ENCODE data around the gene LGR6.
"Not testable (repeated sequence)": the region's sequence is repeated elsewhere in the genome, so short reads cannot be mapped to it uniquely, and the experiment has no call there.

Gene LGR6

GRCh38 chr1:202179828-202180750 is 13.5 kb upstream of the LGR6 start:
- DNase-seq, result no peak

DNA sequence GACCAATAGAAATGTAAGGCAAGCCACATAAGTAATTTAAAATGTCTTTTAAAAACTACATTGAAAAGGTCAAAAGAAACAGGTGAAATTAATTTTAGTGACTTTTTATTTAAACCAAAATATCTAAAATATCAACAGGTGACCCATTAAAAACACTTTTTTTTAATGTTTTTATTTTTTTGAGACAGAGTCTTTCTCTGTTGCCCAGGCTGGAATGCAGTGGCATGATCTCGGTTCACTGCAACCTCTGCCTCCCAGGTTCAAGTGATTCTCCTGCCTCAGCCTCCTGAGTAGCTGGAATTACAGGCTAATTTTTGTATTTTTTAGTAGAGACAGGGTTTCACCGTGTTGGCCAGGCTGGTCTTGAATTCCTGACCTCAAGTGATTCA is 12.9 kb upstream of the LGR6 start:
- not testable (repeated sequence) for DNase-seq

DNA sequence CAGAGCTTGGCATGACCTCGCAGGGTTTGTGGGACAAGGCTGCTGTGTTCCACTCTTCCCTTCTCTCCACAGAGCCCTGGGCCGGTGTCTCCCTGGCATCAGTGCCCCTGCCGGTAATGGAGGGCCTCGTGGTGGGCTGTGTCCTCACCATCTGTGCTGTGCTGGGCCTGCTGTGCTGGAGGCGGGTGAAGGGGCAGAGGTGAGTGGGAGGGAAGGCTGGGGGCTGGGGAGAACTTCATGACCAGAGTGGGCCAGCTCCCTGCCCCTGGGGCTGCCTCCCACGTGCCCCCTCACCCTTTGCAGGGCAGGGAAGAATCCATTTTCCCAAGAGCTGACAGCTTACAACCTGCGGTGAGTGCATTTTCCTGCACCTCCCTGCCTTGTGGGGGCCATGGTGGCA is 12.0 kb upstream of the LGR6 start:
- no peak for DNase-seq

DNA sequence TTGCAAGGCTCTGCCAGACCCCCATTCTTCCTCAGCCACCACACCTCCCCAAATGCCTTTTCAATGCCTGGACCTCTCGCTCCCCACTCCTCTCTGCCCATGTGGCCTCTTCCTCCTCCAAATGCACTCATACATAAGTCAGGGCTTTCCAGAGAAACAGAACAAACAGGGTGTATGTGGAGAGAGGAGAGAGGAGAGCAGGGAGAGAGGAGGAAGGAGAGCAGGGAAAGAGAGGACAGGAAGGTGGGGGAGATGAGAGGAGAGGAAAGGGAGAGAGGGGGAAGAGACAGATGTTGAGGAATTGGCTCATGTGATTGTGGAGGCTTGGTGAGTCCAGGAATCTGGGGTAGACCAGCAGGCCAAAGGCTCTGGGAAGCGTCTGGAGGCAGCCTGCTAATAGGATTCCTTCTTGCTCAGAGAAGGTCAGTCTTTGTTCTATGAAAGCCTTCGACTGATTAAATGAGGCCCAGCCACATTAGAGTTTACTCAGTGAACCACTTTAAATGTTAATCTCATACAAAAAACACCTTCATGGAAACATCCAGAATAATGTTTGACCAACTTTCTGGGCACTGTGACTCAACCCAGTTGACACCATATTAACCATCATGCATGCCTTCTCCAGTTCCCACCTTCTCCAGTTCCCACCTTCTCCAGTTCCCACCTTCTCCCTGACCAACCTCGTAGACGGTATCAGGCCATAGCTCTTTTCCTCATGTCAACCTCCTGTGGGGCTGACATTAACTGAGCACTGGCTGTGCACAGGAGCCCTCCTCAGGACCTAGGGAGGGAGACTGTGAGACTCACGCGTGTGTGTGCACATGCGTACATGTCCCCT is 11.3 kb upstream of the LGR6 start:
- no peak for DNase-seq

GRCh38 chr1:202184750-202185460 is 8.7 kb upstream of the LGR6 start:
- peak; percentile 93 for DNase-seq

DNA sequence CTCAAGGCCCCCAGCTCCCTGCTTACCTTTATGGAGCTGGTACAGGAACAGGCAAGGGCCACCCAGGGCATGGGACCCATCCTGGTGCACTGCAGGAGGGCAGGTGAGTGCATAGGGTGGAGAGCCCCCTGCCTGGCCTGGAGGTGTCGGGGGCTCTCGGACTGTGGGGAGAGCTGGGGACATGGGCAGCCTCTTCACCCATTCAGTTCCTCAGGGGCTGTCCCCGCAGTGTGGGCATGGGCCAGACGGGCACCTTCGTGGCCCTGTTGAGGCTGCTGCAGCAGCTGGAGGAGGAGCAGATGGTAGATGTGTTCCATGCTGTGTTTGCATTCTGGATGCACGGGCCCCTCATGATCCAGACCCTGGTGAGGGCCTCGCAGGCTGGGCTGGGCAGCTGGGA is 7.3 kb upstream of the LGR6 start:
- DNase-seq, result no peak

DNA sequence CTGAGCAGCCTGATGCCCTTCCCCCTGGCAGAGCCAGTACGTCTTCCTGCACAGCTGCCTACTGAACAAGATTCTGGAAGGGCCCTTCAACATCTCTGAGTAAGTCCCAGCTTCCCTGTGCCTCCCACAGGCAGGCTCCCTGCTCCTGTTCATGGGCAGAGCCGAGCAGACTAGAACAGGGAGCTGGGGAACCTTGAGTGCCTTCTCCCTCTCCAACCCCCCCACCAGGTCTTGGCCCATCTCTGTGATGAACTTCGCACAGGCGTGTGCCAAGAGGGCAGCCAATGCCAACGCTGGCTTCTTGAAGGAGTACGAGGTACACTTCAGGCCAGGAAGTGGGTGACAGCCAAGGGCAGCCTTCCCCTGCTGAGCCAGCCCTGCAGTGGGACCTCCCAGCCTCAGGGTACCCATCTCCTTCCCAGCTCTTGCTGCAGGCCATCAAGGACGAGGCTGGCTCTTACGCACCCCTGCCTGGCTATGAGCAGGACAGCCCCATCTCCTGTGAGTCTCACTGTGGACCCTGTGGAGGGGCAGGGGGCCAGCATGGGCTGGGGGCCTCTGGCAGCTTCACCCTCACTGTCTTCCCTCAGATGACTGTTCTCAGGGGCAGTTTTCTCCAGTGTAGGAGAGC is 6.4 kb upstream of the LGR6 start:
- no peak for DNase-seq

- DNase-seq, result no peak
These were observed 5.7 kb upstream of the LGR6 start for GRCh38 chr1:202187697-202188407.

DNA sequence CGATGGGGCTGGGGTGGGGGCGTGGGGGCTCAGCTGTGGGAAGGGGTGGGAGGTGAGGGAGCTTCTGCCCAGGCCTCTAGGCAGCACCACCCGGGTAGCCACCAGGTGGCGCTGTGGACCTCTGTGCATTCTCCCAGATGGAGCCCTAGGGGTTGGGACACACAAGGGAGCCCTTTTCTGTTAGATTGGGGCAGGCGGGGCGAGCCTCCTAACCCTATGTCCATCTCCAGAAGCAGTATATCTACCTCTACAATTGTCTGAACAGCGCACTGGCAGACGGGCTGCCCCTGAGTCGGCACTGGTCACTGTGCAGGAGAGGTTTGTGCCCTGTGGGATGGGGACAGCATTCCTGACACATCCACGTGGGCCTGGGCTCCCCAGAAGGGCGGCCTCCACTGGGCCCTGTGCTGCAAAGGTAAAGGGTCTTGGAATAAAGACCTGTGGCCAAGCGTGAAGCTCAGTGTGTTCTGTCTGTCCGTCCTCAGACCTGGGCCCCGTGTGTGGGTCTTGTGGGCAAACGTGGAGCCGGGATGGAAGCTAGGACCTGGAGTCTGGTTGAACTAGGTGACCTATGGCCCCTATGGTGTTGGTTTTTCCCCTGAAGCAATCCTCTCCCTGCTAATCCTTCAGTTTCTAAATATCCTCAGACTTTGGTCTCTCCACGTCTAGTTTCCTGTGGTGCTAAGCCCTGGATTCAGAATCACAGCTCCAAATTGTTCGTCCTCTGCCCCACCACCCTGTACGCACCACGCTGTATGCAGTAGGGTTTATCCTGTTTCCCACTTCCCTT is 4.4 kb upstream of the LGR6 start:
- DNase-seq, result peak; percentile 87

- no peak for DNase-seq
These were observed 3.5 kb upstream of the LGR6 start for GRCh38 chr1:202189918-202190715.

DNA sequence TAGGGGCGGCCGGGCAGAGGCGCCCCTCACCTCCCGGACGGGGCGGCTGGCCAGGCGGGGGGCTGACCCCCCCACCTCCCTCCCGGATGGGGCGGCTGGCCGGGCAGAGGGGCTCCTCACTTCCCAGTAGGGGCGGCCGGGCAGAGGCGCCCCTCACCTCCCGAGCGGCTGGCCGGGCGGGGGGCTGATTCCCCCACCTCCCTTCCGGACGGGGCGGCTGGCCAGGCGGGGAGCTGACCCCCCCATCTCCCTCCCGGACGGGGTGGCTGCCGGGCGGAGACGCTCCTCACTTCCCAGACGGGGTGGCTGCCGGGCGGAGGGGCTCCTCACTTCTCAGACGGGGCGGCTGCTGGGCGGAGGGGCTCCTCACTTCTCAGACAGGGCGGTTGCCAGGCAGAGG is 2.2 kb upstream of the LGR6 start:
- not testable (repeated sequence) for DNase-seq

DNA sequence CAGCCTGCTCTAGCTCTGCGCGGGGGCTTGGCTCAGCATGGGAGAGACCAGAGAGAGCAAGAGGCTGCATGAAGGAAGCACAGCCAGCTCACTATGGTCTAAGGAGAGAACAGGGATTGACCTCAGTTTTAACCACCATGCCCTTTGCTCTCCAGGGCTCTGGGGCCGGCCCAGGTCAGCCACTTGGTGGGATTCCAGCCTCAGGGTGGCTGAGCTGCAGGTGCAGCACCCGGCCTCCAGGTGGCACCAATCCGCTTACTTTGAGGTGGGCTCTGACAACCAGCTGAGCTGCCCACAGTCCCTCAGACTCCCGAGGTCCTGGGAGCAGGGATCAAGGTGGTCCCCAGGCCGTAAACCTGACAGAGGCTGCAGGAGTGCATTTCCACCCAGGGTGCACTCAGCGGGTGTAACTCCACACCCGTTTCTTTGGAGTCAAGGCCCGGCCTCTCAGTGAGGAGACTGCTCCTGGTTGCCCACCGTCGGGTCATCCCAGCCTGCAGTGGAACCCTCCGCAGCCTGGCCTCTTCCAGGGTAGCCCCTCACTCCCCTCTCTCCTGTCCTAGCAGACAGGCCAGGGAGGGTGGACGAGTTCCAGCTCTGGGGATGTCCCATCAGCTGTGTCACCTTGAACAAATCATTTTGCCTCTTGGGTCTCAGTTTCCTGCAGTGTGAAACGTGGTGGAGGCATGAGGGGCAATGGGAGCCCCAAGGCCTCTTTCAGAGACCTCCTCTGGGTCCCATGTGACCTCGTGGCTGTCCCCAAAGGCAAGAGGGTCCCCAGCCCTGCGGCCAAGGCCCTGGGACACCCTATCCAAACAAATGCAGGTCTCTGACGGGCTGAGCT is 607 bp upstream of the LGR6 start:
- peak; percentile 78 for DNase-seq

- no peak for DNase-seq
These were observed 689 bp downstream of the LGR6 start for GRCh38 chr1:202194328-202194648.

DNA sequence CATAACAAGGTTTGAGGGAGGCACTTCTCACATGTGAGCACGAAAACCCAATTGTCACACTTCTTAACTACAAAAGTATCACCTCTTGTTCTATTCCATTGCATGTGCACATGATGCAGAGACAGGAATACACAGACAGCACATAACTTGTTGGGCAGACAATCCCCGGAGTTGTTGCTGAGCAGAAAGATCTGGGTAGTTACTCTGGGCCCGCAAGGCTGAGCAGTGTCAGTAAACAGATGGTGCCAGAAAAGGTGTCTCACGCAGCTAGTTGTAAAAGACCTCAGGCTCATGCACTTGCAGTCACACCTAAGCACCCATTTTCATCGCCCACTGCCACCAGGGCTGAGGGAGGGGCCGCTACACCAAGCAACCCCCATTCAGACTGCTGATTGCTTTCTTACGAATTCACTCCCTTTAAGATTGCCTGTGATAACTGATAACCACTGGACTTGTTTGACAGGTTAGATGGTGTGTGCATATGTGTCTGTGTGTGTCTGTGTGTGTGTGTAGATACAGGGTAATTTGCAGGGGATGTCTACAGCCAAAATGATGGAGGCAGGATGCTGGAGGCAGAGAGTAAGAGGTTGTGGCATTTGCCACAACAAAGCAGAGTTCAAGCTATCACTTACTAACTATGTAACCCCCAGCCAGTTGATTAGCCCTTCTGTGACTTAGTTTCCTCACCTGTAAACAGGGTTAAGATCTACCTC is 4.2 kb downstream of the LGR6 start:
- no peak for DNase-seq

DNA sequence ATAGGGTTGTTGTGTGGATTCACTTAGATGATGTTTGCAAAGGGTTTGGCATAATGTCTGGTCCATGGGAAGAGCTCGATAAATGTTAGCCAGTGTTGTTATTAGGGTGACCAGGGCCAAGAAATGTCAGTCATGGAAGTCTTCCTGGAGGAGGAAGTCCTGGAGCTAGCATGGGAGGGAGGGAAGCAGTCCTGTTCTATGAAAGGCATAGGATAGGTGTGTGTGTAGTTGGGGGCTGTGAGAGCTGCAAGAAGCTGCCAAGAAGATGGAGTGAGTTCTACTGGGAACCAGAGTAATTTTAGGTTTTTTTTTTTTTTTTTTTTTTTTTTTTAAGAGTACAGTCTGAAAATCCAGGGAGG is 4.7 kb downstream of the LGR6 start:
- no peak for DNase-seq

GRCh38 chr1:202199040-202199889 is 5.7 kb downstream of the LGR6 start:
- peak; percentile 48 for DNase-seq

- DNase-seq, result no peak
These were observed 6.5 kb downstream of the LGR6 start for GRCh38 chr1:202200112-202200548.

GRCh38 chr1:202200669-202201068 is 7.1 kb downstream of the LGR6 start:
- no peak for DNase-seq

All from hematopoietic multipotent progenitor cell treated with erythropoietin and hydrocortisone succinate and interleukin-3 and kit ligand, for 4 days (in vitro differentiated cells).